Mesenchymal stem cell (in vitro differentiated cells and primary cell): ENCODE results near the gene ARVCF.
"Not testable (repeated sequence)": the region's sequence is repeated elsewhere in the genome, so short reads cannot be mapped to it uniquely, and the experiment has no call there.

Experiments
- DNase-seq: peaks from one replicate; pipeline ENCODE4 v3.0.0-alpha.2; 2013
- H2AFZ ChIP-seq: one replicate; pipeline ENCODE4 v1.6.1; 2013; ENCODE audit warnings: low read depth, mild to moderate bottlenecking, control low read depth, inconsistent platforms, low read length, moderate library complexity
- H2AK5ac ChIP-seq: 2 replicates; pipeline ENCODE4 v1.6.1; 2013; ENCODE audit warnings: low read length, moderate library complexity, mild to moderate bottlenecking, inconsistent platforms; ENCODE audit not compliant: severe bottlenecking
- H2BK120ac ChIP-seq: one replicate; pipeline ENCODE4 v1.6.1; 2013; ENCODE audit warnings: low read depth, mild to moderate bottlenecking, inconsistent platforms, low read length, moderate library complexity
- H2BK12ac ChIP-seq, 2 experiments: one replicate each; pipeline ENCODE4 v1.6.1; 2013; ENCODE audit warnings: inconsistent platforms in 2 of 2, low read length in 2 of 2, mild to moderate bottlenecking in 2 of 2, moderate library complexity in 2 of 2, control low read depth in 1 of 2
- H2BK15ac ChIP-seq: one replicate; pipeline ENCODE4 v1.6.1; 2013; ENCODE audit warnings: mild to moderate bottlenecking, low read depth, inconsistent platforms; ENCODE audit not compliant: poor library complexity, severe bottlenecking
- H2BK5ac ChIP-seq: 2 replicates; pipeline ENCODE4 v1.6.1; 2013; ENCODE audit warnings: low read depth, mild to moderate bottlenecking, low read length, control low read depth, inconsistent platforms; ENCODE audit not compliant: poor library complexity, severe bottlenecking
- H3K14ac ChIP-seq, 2 experiments: one replicate each; pipeline ENCODE4 v1.6.1; 2013; ENCODE audit warnings: inconsistent platforms in 2 of 2, low read length in 2 of 2, control low read depth in 1 of 2, mild to moderate bottlenecking in 1 of 2, moderate library complexity in 1 of 2
- H3K18ac ChIP-seq, 2 experiments: one replicate each; pipeline ENCODE4 v1.6.1; 2013; ENCODE audit warnings: inconsistent platforms in 2 of 2, low read length in 2 of 2, control low read depth in 1 of 2, low read depth in 1 of 2, mild to moderate bottlenecking in 1 of 2
- H3K23ac ChIP-seq, 2 experiments: one replicate each; pipeline ENCODE4 v1.6.1; 2013; ENCODE audit warnings: inconsistent platforms in 2 of 2, low read length in 2 of 2, mild to moderate bottlenecking in 2 of 2, moderate library complexity in 2 of 2, control low read depth in 1 of 2
- H3K27ac ChIP-seq: 2 replicates; pipeline ENCODE4 v1.5.1; 2013; ENCODE audit warnings: mild to moderate bottlenecking, moderate library complexity, low read length, control low read depth, inconsistent platforms; ENCODE audit not compliant: poor library complexity, severe bottlenecking
- H3K27me3 ChIP-seq, 2 experiments: 2 replicates each; pipeline versions ENCODE4 v1.6.1 to v1.7.0; 2013; ENCODE audit warnings: low read length in 2 of 2, mild to moderate bottlenecking in 2 of 2, moderate library complexity in 2 of 2, control low read depth in 1 of 2, inconsistent platforms in 1 of 2; ENCODE audit not compliant: control insufficient read depth in 1 of 2, insufficient read depth in 1 of 2
- H3K36me3 ChIP-seq, 2 experiments: 2 replicates each; pipeline versions ENCODE4 v1.6.1 to v1.7.0; 2013; ENCODE audit warnings: low read length in 2 of 2, control low read depth in 1 of 2, inconsistent platforms in 1 of 2, low read depth in 1 of 2, mild to moderate bottlenecking in 1 of 2; ENCODE audit not compliant: insufficient read depth in 2 of 2, control insufficient read depth in 1 of 2
- H3K4ac ChIP-seq, 2 experiments: one replicate each; pipeline ENCODE4 v1.6.1; 2013; ENCODE audit warnings: inconsistent platforms in 2 of 2, low read length in 2 of 2, mild to moderate bottlenecking in 2 of 2, moderate library complexity in 2 of 2, control low read depth in 1 of 2, low read depth in 1 of 2
- H3K4me1 ChIP-seq: 2 replicates; pipeline ENCODE4 v1.6.1; 2013; ENCODE audit warnings: low read depth, low read length, control low read depth; ENCODE audit not compliant: control insufficient read depth, insufficient read depth
- H3K4me2 ChIP-seq: 2 replicates; pipeline ENCODE4 v1.6.1; 2013; ENCODE audit warnings: low read length, mild to moderate bottlenecking, inconsistent platforms; ENCODE audit not compliant: poor library complexity, severe bottlenecking
- H3K4me3 ChIP-seq, 2 experiments: 2 replicates each; pipeline versions ENCODE4 v1.5.1 to v1.7.0; 2013; ENCODE audit warnings: low read length in 2 of 2, mild to moderate bottlenecking in 2 of 2, control low read depth in 1 of 2, low read depth in 1 of 2; ENCODE audit not compliant: insufficient read depth in 1 of 2
- H3K79me1 ChIP-seq: replicated peaks from 2 replicates; pipeline ENCODE4 v1.6.1; 2013; ENCODE audit warnings: mild to moderate bottlenecking, control low read depth, low read length, inconsistent platforms; ENCODE audit not compliant: poor library complexity, severe bottlenecking
- H3K9ac ChIP-seq: 2 replicates; pipeline ENCODE4 v1.7.0; 2013; ENCODE audit warnings: mild to moderate bottlenecking, low read length, moderate library complexity
- H3K9me3 ChIP-seq: 2 replicates; pipeline ENCODE4 v1.7.0; 2013; ENCODE audit warnings: mild to moderate bottlenecking, low read length; ENCODE audit not compliant: control insufficient read depth
- H4K8ac ChIP-seq: one replicate; pipeline ENCODE4 v1.6.1; 2013; ENCODE audit warnings: inconsistent platforms, mild to moderate bottlenecking, low read length, moderate library complexity
- H4K91ac ChIP-seq: one replicate; pipeline ENCODE4 v1.6.1; 2013; ENCODE audit warnings: mild to moderate bottlenecking, low read length, inconsistent platforms
- WGBS: methylation state at CpG from one replicate; pipeline ENCODE4 v1.1.7; 2013; ENCODE audit warnings: mixed read lengths; 5-methylcytosine and 5-hydroxymethylcytosine counted together

Gene ARVCF

DNA sequence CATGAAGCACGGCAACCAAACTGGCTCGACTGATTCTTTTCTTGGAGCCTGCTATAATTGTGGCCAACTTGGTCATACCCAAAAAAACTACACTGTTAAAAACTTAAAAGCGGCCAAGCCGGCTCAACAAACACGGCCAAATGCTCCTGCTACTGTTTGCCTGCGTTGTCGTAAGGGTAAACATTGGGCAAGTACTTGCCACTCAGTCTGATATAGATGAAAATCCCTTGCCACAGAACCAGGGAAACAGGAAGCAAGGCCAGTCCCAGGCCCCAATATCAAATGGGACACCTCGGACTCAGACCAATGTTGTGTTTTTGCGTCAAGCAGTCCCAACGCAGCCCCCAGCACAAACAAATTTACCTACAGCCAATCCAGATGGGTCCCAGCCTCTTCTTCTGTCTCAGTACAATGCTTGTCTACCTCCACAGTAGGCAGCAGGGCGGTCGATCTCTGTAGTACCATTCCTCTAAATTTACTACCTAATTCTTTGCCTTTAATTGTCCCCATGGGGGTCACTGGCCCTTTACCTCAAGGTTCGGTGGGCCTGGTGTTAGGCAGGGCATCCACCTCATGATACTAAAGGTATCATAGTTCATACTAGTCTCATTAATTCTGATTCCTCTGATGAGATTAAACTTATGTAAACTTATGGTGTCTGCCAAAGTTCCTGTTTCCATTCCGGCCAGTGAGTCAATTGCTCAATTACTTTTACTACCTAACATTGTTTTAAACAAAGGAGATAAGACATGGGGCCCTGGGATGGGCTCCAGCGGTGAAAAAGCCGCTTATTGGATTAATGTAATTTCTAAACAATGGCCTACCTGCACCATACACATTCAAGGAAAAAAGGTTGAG is 78.8 kb downstream of the ARVCF start:
- H3K4me2 ChIP-seq, result no peak overlapping the region
- peaks cover 3% of the 10 kb centered on the region for H3K9me3 ChIP-seq
- peaks cover 5 to 8% of the 10 kb centered on the region in 2 experiments for H3K36me3 ChIP-seq
- no peak overlapping the region for H3K27ac ChIP-seq
- peaks cover 7% of the 10 kb centered on the region for H3K79me1 ChIP-seq
- H3K14ac ChIP-seq, result no peak overlapping the region
- H3K4ac ChIP-seq, result no peak overlapping the region
- H2BK12ac ChIP-seq, result no peak overlapping the region
- H4K91ac ChIP-seq, result no peak overlapping the region
- no peak overlapping the region for H2AFZ ChIP-seq
- no peak overlapping the region for H3K9ac ChIP-seq
- DNase-seq, result no peak
- H2BK120ac ChIP-seq, result no peak overlapping the region
- no peak overlapping the region for H3K18ac ChIP-seq
- no peak overlapping the region for H3K4me3 ChIP-seq
- H2BK5ac ChIP-seq, result no peak overlapping the region
- no peaks in the 10 kb centered on the region for H3K27me3 ChIP-seq
- 97% methylated on average over 12 of the region's 16 CpGs for WGBS
- no peak overlapping the region for H2BK15ac ChIP-seq
- H2AK5ac ChIP-seq, result no peak overlapping the region
- H4K8ac ChIP-seq, result no peak overlapping the region
- peaks cover 16% of the 10 kb centered on the region for H3K4me1 ChIP-seq
- no peak overlapping the region for H3K23ac ChIP-seq

GRCh38 chr22:19936513-19936912 is 80.1 kb downstream of the ARVCF start:
- Histone ChIP-seq H3K14ac (no peak overlapping the region), H3K23ac (no peak overlapping the region), H2BK5ac (no peak overlapping the region), H3K36me3 (peaks cover 5 to 8% of the 10 kb centered on the region in 2 experiments), H3K4me3 (no peak overlapping the region), H3K4ac (no peak overlapping the region), H3K27ac (no peak overlapping the region), H2BK12ac (no peak overlapping the region), H4K8ac (no peak overlapping the region), H2BK120ac (no peak overlapping the region), H3K27me3 (no peaks in the 10 kb centered on the region), H3K18ac (no peak overlapping the region), H2BK15ac (no peak overlapping the region), H3K79me1 (peaks cover 9% of the 10 kb centered on the region), H3K4me2 (no peak overlapping the region), H3K4me1 (peaks cover 6% of the 10 kb centered on the region), H2AK5ac (no peak overlapping the region), H2AFZ (no peak overlapping the region), H3K9ac (no peak overlapping the region), H3K9me3 (peaks cover 3% of the 10 kb centered on the region), H4K91ac (no peak overlapping the region)
- no peak for DNase-seq
- WGBS, result 96% methylated on average over 7 of the region's 7 CpGs

DNA sequence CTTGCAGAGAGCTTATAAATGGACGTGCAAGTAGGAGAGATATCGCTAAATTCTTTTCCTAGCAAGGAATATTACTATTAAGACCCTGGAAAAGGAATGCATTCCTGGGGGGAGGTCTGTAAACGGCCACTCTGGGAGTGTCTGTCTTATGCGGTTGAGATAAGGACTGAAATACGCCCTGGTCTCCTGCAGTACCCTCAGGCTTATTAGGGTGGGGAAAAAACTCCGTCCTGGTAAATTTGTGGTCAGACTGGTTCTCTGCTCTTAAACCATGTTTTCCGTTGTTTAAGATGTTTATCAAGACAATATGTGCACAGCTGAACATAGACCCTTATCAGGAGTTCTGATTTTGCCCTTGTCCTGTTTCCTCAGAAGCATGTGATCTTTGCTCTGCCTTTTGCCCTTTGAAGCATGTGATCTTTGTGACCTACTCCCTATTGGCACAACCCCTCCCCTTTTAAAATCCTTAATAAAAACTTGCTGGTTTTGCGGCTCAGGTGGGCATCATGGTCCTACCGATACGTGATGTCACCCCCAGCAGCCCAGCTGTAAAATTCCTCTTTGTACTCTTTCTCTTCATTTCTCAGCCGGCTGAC is 81.4 kb downstream of the ARVCF start:
- H2AK5ac ChIP-seq, H3K4me1 ChIP-seq, DNase-seq, H3K27ac ChIP-seq, H3K4me3 ChIP-seq, H4K91ac ChIP-seq, H3K9me3 ChIP-seq, H3K9ac ChIP-seq, H2BK12ac ChIP-seq, H2AFZ ChIP-seq, H4K8ac ChIP-seq, H3K23ac ChIP-seq, H3K27me3 ChIP-seq, H3K4ac ChIP-seq, H3K79me1 ChIP-seq, H2BK120ac ChIP-seq, H3K4me2 ChIP-seq, H2BK5ac ChIP-seq, H2BK15ac ChIP-seq, H3K14ac ChIP-seq, H3K18ac ChIP-seq: not testable (repeated sequence)
- WGBS, result 94% methylated on average over 9 of the region's 11 CpGs
- H3K36me3 ChIP-seq, result peaks cover 11 to 12% of the 10 kb centered on the region in 2 experiments

DNA sequence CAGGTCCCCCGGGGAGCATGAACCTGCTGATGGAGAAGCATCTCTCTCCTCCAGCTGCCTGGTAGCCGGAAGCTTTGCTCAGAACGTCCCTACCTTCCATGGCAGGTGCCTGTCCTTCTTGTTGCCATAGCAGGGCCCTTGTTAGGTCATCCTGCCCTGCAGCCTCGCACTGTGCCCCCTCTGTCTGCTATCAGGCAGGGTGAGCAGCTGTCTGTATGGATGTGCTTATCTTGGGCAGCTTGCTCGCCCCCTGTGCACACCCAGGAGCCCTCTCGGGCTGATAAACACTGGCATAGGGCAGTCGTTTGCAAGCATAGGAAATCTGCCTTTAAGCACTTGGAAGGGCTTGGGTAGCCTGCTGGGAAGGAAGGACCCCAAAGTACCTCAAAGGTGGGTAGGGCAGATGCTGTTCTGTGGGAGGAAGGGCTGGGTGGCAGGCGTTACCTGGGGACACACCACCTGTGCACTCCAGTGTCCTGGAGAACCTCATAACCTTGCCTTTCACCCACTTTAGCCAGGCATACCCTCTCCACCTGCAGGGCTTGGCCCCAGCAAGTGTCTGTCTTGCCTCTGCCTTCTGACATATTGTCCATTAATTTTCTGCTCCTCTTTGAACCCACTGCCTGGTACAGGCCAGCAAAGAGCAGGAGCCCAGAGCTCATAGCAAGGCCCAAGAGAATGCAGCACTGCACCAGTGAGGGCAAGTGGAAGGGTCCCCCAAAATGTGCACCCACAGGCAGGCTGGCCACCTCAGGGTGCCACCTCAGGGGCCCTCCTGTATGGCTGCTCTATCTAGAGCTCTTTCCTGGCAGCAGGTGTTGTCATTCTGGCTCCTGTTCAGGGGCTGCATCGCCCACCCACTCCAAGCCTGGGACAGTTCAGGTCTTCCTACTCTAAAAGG is 83.0 kb downstream of the ARVCF start:
- H3K23ac ChIP-seq, result no peak overlapping the region
- peaks cover 13 to 15% of the 10 kb centered on the region in 2 experiments for H3K36me3 ChIP-seq
- no peak for DNase-seq
- H3K4me3 ChIP-seq, result no peak overlapping the region
- H2BK5ac ChIP-seq, result no peak overlapping the region
- peaks cover 4% of the 10 kb centered on the region for H3K79me1 ChIP-seq
- H4K8ac ChIP-seq, result no peak overlapping the region
- H3K9me3 ChIP-seq, result peaks cover 3% of the 10 kb centered on the region
- no peaks in the 10 kb centered on the region for H3K4me1 ChIP-seq
- H3K14ac ChIP-seq, result no peak overlapping the region
- no peak overlapping the region for H2AK5ac ChIP-seq
- no peak overlapping the region for H2AFZ ChIP-seq
- no peak overlapping the region for H3K18ac ChIP-seq
- no peak overlapping the region for H3K4ac ChIP-seq
- H2BK12ac ChIP-seq, result no peak overlapping the region
- H2BK15ac ChIP-seq, result no peak overlapping the region
- 88% methylated on average over 9 of the region's 9 CpGs for WGBS
- no peak overlapping the region for H2BK120ac ChIP-seq
- H3K27ac ChIP-seq, result no peak overlapping the region
- H3K4me2 ChIP-seq, result no peak overlapping the region
- no peak overlapping the region for H3K9ac ChIP-seq
- no peaks in the 10 kb centered on the region for H3K27me3 ChIP-seq
- H4K91ac ChIP-seq, result no peak overlapping the region
